HG03575 (cell line): ENCODE measurements around the gene ABCB8.
A peak's percentile ranks its signal among the peaks of the same experiment; 100 is the strongest.

Experiments used
- ATAC-seq: cut with Tn5 transposase; IDR thresholded peaks from one replicate; pipeline ENCODE4 v1.9.1; 2021; ENCODE audit not compliant: unreplicated experiment, insufficient number of reproducible peaks, low FRiP score; ENCODE audit errors: extremely low read depth

The ABCB8 gene

DNA sequence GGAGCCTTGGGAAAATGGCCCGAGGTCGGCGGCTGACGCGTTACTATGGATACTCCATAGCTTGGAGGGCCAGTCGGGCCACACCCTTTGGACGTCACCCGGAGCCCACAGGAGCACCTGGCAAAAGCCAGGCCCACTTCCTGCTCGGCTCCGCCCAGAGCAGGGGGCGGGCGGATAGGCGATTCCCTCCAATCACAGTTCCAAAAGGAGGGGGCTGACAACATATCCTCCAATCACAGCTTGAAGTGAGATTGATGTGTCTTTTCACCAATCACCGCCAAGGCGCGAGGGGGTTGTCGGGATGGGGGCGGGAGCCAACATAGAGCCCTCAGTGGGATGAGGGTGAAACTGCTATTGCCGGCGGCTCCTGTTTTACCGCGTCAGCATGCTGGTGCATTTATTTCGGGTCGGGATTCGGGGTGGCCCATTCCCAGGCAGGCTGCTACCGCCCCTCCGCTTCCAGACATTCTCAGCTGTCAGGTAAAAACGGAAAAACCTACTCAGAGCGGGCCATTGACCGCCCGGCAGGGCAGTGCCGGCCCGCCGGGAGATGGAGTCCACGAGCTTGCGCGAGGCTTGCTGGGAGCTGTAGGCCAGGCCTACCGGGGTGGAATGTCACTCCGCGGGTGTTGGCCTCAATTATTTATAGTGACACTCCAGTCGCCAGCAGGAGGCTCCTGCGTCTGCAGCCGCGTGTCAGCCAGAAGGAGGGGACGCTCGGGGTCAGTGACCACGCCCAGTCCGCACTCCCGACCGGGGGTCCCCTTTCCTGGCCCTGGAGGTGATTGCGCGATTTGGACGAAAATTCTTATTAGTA is at the start of gene ABCB8:
Gene ABCB8, plus strand, starts transcription at position 320 of the 817 bp plus-strand sequence. Its CDS starts 66 bp downstream, at position 386.
- ATAC-seq, result peak; percentile 84

- no peak for ATAC-seq
Observed at GRCh38 chr7:150979713-150980390, 48.4 kb upstream of the ABCB8 start.

- ATAC-seq, result no peak
Observed at GRCh38 chr7:150980663-150981062, 47.6 kb upstream of the ABCB8 start.

DNA sequence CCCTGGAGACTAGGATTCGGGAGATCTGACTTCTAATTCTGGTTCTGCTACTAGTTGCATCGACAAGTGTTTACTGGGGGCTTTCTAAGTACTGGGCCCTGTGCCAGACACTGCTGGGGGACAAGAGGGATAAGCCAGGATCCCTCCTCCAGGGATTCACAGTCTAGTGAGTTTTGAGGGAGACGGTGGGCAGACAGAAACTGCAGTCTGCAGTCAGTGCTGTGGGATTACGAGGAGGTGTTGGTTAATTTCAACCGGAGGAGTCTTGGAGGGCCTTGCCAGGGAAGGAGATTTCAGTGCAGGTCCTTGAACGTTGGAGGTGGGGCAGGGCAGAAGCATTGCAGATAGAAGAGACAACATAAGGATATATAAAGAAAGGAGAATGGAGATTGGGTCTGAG is 46.6 kb upstream of the ABCB8 start:
- ATAC-seq, result no peak

DNA sequence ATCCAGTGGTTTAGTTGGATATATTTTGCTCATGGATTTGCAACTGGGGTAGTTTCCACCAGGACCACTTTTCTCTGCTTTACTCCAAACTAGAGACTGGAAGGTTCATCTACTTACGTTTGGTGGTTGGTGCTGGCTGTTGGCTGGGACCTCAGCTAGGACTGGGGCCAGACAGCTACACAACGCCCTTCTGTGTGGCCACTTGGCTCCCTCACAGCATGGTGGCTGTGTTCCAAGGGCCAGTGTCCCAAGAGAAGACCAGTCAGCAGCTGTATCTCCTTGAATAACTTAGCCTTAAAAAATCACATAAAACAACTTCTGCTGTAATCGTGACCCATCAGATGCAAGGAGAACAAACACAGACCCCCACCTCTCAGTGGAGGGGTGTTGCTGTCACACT is 45.9 kb upstream of the ABCB8 start:
- ATAC-seq, result no peak

DNA sequence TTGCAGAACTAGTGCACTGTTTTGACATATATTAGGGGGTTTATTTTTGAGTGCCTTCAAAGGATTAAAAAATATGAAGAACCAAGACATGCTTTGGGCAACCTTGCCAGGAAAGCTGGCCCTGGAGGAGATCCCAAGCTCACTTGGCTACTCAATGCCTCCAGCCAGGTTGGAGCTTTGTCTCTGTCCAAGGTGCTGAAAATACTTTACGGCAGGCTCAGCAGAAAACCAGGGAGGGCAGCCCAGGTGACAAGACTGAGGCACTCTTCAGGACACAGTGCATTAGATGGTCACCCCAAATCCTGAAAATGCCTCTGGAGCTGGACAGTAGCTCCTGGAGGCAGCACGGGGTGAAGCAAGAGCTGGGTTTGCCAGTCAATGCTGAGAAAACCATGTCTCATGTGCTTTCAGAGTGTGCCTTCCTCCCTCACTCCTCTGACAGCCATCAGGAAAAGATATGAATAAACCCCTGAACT is 44.3 kb upstream of the ABCB8 start:
- no peak for ATAC-seq

GRCh38 chr7:150986099-150986512 is 42.1 kb upstream of the ABCB8 start:
- ATAC-seq, result no peak

DNA sequence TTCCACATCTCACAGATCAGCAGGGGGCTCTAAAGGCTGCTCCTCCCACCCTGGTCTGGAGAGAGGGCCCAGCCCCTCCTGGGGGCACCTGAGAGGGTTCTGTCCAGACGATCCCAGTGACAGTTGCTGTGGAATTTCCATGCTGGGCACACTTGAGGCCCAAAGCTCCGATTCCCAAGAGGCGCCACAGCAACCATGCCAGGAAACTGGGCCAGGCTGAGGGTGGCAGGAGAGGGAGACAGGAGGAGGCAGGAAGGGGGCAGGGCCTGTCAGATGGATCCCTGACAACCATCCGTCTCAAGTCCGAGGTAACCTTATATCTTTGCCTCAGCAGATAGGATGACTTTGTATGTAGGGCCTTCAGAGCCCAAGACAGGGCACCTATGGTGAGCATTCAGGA is 41.7 kb upstream of the ABCB8 start:
- no peak for ATAC-seq

GRCh38 chr7:150988230-150989226 is 39.7 kb upstream of the ABCB8 start:
- no peak for ATAC-seq

GRCh38 chr7:150989456-150989855 is 38.8 kb upstream of the ABCB8 start:
- no peak for ATAC-seq

- ATAC-seq, result no peak
Observed at GRCh38 chr7:150990416-150991186, 37.6 kb upstream of the ABCB8 start, which contains the start of gene NOS3. Gene NOS3, plus strand, starts transcription at chr7:150991017. Its CDS starts 2,787 bp downstream, at chr7:150993804.

DNA sequence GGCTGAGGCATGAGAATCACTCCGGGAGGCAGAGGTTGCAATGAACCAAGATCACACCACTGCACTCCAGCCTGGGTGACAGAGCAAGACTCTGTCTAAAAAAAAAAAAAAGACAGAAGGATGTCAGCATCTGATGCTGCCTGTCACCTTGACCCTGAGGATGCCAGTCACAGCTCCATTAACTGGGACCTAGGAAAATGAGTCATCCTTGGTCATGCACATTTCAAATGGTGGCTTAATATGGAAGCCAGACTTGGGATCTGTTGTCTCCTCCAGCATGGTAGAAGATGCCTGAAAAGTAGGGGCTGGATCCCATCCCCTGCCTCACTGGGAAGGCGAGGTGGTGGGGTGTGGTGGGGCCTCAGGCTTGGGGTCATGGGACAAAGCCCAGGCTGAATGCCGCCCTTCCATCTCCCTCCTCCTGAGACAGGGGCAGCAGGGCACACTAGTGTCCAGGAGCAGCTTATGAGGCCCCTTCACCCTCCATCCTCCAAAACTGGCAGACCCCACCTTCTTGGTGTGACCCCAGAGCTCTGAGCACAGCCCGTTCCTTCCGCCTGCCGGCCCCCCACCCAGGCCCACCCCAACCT is 36.1 kb upstream of the ABCB8 start:
- no peak for ATAC-seq

GRCh38 chr7:150992833-150993302 is 35.4 kb upstream of the ABCB8 start:
- no peak for ATAC-seq

- ATAC-seq, result no peak
Observed at GRCh38 chr7:150993511-150993910, 34.7 kb upstream of the ABCB8 start.

DNA sequence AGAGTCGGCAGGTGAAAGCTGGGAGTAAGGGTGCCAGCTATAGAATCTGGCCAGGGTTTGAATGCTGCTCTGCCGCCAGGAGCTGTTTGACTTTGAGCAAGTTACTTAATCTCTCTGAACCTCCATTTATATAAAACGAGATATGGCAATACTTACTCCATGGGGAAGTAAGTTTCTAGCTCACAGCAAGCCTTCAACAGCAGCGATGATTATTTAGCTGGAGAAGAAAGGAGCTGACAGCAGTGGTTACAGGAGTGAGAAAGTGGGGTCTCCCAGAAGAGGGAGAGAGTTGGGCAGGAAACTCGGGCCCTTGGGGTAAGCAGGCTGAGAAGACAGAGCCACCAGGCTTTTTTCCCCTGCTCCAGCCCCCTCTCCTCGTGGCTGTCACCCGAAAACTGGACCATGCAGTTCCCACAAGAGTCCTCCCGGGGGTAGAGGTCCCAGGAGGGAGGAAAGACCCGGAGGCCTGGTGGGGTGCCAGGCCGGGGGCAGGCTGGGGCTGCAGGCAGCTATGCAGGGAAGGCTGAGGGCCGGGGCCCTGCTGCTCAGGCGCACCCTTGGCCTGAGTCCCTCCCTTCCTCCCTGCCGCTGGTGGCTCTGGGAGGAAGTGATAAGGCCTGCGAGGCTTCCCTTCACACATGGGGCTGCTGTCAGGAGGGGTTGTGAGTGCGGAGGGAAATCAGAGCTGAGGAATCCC is 34.0 kb upstream of the ABCB8 start:
- no peak for ATAC-seq

DNA sequence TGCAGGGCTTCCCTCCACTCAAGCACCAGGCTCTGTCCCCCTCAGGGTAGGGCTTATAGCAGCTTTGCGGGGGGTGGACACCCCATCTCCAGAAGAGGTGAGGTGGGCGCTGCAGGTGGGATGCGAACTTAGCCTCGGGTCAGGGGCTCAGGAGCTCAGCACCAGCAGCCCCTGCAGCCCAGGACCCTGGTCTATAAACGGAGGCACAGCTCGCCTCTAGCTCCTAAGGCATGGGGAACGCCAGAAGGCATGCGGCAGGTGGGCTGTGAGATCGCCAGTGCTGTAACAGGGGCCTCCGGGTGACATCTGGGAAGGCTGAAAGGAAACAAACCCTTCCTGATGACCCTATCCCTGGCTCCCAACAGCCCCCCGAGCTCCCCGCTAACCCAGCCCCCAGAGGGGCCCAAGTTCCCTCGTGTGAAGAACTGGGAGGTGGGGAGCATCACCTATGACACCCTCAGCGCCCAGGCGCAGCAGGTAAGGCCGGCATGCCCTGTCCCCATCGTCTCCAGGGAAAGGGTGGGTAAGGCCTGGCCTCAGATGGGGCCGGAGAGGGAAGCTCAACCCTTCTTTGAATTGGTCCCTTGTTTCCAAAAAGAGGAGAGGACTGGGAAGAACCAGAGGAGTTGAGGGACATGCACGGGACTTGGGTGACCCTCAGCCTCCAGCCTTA is 33.3 kb upstream of the ABCB8 start:
- no peak for ATAC-seq
